Activated gamma-delta T cell treated with anti-CD3 and anti-CD28 coated beads, Interleukin-2, amount 50 U/mL, for 16 hours (primary cell): ENCODE measurements around the gene FERMT2.
"Not testable (repeated sequence)": the region's sequence is repeated elsewhere in the genome, so short reads cannot be mapped to it uniquely, and the experiment has no call there.

Experiments
- DNase-seq: peaks from one replicate; pipeline ENCODE4 v3.0.0-alpha.2; 2020; ENCODE audit warnings: low read depth

The FERMT2 gene

DNA sequence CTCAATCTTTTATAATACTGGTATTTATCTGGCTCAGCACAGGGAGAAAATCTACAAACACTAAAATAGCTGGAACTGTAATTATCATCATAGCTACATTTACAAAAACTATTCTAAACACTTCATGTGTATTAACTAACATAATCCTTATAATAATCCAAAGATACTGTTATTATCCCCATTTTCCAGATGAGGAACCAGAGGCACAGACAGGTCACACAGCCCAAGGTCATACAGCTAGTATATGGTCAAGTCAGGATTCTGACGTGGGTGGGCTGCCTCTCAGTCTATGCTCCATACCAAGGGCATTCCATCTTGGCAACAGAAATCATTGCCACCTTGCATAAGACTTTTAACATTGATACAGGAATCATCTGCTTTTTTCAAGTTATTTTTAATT, 11.4 kb downstream of the FERMT2 start:
- DNase-seq, result no peak

DNA sequence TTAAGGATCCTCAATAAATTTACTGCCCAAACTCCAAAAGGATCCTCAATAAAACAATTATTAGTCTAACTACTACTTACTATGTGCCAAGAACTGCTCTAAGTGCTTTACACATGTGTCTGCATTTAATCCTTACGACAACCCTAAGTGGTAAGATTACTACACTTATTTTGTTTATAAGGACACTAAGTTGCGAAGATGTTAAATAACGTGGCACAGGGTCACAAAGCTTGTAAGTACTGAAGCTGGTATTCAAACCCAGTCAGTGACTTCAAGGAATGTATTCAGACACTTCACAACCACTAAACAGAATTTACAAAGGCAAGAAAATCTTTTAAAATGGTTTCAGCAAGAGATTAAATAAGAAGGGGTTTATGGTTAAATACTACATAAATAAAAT, 13.0 kb downstream of the FERMT2 start:
- no peak for DNase-seq

DNA sequence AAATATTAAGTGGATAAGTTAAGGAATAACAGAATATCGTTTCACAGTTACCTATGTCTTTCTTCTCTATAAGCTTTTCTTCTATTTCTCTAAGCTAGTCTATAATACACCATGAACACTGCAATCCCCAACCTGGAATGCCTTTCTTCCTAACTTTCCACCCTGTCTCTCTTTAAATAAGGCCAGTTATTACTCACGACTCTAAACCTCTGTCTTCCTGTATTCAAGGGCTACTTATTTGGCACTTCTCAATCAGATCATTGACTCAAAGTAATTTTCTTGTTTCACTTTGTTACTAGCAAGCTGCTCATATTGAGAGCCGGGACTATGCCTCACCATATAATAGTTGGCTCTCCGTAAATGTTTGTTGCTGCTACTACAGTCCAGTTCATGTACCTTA, 13.5 kb downstream of the FERMT2 start:
- no peak for DNase-seq

DNA sequence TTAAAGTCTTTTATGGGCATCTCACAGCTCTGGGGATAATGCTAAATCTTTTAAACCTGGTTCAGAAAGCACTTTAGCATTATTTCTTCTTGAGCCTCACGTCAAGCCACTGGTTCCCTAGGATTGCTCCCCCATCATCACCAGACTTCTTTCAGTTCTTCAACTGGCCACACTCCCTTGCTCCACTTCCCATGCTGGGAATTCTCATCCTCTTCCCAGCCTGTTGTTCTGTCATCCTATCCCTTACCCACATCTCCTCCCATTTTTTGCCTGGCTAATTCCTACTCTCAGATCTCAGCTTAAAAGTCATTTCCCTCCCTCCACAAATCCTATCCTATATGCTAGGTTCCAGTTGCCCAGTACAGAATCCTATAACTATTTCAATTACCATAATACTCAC, 14.4 kb downstream of the FERMT2 start:
- no peak for DNase-seq

DNA sequence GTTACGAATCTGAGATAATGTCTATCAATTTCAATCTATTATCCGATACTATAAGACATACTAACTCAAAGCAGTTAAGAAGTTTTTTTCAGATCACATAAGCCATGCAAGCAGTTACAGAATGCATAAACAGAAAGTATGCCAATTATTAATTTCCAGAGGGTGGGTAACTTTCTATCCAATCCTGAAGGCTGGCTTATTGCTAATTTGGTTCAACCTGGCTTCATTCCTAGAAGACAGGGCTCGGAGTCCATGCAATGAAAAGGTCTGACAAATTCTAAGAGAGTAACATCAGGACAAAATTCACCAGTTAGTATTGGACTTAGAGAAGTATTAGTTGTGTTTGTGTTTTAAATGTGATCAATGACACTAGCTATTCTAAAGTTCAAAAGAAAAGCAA, 15.0 kb downstream of the FERMT2 start:
- DNase-seq, result no peak

DNA sequence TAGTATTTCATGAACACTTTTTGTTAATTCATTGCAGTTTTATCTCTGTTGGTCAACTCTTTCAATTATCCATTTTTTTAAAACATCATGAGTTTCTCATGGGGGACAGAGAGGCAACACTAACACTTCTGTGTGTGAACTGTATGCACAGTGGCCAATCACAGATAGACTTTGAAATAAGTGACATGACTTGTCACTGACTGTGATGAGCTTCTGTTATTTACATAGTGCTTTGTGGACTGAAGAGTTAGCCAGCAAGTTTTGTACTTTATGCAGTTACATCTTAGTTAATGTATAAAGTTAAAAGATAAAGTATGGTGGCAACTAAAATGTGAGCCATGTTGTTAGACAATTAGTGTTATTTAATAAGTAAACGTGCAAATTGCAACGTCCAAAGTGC, 16.1 kb downstream of the FERMT2 start:
- no peak for DNase-seq

DNA sequence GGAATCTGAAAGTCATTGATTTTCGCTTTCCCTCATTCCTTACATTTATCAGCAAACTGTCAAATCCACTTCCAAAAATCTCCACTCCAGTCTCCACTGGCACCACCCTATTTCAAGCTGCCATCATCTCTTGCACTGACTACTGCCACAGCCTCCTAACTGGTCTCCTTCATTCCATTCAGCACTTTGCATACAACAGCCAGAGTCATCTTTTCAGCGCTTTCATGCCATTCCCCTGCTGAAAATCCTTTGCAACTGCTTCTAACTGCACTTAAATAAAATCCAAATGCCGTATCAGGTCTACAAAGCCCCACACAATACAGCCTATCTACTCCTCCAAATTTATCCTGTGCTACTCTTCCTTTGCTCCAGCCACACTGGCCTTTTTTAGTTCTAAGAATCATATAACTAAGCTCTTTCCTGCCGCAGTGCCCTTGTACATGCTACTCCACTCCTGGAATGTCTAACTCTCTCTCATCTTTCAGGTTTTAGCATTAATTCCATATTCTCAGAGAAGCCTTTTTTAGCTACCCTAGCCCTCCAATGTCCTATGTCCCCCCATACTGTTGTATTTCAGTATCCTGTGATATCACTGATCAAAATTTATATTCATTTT, 21.6 kb downstream of the FERMT2 start:
- no peak for DNase-seq

DNA sequence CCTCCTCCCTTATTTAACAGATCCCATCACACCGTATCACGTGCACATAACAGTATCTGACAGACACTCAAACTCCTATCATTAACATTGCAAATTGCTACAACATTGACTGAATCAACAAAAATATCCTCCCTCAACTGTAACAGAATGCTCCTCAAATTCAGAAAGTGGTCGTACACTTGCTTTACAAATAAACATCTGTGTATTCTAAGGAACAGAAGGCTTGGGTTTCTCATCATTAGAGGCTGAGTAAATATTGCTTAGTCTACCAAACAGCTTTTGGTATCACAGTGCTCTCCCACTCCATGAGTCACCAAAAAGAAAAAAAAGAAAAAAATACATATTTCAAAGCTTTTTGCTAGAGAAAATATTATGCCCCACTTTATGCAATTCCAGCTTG, 23.9 kb downstream of the FERMT2 start:
- no peak for DNase-seq

DNA sequence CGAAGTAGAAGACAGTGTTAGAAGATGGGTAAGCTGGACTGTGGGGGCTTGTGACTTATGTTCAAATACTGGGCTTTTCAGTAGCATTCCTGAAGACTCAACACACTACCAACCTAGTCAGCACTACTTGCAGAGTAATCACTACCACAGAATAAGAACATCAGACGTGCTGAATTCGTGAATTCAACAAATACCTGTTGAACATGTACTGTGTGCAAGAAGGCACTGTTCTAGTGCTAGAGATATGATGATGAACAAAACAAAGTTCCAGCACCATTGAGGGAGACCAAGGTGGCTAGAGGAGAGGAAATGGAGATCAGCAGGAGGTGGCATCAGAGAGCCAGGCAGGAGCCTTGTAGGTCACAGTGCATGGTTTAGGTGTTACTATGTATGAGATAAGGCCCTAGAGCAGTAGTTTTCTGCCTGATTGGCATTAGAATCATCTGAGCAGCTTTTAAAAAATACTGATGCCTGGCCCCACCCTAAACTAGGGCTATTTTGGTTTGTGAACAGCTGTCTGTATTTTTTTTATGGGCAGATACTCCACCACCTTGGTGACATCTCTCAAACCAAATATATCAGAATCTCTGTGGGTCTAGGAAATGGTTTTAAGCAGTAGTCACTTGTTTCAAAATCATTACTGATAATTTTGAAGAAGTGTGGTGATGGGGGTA, 26.8 kb downstream of the FERMT2 start:
- DNase-seq, result no peak

DNA sequence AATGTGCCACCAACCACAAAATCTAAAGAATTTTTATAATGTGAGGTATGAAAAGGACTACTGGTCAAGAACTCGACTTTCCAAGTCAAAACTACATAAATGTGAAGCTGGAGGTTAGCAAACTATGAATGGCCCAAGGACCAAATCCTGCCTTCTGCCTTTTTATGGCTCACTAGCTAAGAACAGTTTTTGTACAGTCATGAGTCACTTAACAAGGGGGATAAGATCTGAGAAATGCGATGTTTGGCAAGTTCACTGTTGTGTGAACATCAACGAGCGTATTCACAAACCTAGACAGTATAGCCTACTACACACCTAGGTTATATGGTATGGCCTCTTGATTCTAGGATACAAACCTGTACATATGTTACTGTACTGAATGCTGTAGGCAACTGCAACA, 28.2 kb downstream of the FERMT2 start:
- no peak for DNase-seq

DNA sequence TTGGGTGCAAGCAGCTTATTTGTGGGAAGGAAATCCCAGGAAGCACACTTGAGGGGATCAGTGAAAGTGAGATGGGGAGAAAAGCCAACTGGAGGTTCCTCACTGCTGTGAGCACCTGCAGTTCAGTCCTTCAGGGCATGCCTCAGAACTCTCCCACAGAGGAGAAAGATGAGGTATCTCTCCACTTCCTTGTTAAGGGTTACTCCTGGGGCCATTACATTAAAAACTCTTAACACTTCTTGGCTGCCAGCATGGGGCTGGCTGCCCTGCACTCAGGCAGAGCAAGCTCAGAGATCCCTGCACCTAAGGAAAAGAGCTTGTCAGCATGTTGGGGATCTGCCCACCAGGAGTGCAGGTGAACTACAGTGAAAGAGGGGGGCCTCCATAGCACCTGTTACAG, 28.8 kb downstream of the FERMT2 start:
- DNase-seq, result no peak

DNA sequence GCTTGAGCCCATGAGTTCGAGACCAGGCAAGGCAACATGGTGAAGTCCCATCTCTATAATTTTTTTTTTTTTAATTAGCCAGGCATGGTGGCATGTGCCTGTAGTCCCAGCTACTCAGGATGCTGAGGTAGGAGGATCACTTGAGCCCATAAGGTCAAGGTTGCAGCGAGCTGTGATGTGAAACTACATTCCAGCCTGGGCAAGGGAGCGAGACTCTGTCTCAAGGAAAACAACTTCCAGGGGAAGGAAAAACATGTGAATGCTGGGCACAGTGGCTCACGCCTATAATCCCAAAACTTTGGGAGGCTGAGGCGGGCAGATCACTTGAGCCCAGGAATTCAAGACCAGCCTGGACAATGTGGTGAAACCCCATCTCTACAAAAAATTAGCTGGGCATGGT, 30.4 kb downstream of the FERMT2 start:
- DNase-seq, result not testable (repeated sequence)

DNA sequence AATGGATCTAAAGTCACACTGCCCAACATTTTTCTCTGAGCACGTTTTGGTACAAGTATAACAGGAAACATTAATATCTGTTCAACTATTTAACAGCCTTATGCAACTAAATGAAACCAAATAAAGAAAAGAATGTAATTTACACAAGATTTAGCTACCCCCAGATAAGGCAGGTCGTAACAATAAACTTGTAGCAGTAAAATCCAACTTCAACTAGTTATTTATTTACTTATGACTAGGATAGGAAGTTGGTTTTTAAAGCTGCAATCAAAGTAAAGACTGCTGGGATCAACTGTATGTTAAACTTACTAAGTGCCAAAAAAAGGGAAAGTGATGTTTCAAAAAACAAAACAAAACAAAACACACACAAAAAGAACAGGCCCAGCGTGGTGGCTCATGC, 30.9 kb downstream of the FERMT2 start:
- no peak for DNase-seq

DNA sequence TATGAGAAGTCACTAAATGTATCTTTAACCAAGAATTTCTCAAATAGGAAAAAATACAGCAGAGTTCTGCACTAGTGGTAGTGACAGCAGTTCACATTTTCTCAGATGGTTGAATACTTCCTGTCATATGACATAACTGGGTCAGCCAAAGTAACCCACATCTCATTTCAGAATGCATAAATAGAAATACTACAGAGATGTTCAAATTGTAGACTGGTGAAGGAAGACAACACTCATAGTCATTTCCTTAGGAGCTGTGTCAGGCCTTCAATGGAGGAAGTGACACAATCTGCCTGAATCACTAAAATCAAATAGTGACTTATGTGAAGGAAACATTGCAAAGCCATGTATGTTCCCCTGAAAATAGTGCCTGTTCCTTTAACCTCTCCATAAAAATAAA, 32.4 kb downstream of the FERMT2 start:
- DNase-seq, result peak; percentile 4

DNA sequence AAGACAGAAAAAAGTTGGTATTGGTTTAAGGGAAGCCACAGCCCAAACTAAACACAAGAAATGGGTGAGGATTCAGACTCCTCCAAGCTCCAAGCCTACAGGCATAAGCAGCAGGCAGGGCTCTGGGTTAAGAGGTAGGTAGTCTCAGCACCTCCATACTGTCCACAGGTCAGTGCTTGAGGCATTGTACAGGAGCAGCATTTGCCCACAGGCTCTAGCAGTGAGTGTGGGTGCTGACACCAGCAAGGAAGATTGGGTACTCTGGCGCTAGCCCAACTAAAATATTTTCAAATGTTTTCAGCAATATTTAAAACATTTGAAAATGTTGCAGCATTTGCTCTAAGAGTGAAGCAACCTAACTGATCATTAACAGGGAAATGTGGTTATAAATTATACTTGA, 33.1 kb downstream of the FERMT2 start:
- DNase-seq, result no peak

DNA sequence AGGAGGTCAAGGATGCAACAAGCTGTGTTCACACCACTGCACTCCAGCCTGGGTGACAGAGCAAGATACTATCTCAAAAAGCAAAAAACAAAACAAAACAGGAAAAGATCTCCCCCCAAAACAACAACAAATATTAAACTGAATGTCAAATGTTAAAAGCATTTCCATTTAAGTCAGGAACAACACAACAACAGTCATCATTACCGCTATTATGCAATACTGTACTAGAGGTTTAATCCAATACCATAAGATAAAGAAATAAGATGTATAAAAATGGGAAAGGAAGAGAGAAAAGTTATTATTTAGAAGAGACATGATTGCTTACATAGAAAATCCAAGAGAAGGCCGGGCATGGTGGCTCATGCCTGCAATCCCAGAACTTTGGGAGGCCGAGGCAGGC, 36.6 kb downstream of the FERMT2 start:
- DNase-seq, result no peak

DNA sequence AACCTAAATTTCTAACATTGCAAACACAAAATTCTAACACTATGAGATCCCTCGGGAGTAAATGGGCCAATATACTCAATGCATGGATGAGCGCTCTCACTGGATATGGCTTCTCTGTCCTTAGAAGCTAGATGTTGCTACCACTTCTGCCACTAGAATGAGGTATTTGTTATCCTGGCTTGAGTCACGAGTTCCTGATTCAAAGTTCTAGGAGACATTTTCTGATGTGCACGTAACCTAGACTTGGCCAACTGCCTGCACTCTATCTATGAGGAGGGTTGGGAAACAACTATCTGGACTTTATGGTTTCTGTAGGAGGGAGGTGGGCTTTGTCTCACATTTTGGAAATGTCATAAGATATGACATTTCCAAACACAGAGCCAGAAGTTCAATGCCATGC, 37.6 kb downstream of the FERMT2 start:
- DNase-seq, result no peak

DNA sequence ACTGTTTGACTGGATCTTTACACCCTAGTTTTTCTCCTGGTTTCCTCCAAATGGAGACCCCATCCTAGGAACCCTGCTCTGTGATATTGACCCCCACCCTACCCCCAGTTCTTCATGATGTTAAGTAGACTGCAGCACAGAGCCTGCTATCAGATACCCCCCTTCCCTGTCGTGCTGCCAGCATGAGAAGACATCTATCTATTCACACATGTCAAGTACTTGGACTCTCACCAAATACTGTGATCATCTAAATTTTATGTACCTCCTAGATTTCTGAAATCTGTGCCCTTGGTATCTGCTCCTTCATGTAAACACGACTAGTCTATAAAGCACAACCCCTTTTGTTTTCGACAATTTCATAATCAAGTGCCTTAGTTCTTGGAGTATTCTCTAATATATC, 38.9 kb downstream of the FERMT2 start:
- DNase-seq, result no peak

DNA sequence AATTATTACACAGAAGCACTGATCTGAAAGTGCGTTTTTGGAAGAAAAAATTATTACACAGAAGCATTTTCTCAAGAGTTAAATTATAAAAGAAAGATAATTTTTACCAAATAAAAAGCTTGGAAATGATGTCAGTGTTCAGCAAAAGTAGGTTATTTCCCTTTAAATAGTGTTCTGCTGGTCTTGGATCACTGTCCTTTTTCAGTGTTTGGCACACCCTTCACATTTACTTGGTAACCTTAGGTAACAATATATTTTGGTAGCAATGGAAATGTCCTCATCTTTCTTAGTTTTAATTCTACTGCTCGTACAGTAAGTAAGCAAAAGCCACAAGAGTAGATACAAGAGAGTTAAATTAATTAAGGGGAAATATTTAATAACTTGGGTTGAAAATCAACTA, 40.3 kb downstream of the FERMT2 start:
- DNase-seq, result no peak

DNA sequence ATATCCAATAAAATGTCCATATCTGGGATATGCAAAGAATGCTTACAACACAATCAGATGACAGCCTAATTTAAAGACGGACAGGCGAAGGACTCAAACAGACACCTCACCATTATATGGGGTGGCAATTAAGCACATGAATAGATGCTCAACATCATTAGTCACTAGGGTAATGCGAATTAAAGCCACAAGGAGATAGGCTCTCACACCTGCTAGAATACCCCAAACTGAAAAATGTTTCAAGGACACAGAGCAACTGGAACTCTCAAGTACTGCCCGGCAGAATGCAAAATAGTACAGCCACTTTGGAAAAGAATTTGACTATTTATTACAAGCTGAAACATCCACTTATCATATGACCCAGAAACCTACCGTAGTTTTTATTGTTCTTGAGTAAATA, 42.9 kb downstream of the FERMT2 start:
- DNase-seq, result no peak

DNA sequence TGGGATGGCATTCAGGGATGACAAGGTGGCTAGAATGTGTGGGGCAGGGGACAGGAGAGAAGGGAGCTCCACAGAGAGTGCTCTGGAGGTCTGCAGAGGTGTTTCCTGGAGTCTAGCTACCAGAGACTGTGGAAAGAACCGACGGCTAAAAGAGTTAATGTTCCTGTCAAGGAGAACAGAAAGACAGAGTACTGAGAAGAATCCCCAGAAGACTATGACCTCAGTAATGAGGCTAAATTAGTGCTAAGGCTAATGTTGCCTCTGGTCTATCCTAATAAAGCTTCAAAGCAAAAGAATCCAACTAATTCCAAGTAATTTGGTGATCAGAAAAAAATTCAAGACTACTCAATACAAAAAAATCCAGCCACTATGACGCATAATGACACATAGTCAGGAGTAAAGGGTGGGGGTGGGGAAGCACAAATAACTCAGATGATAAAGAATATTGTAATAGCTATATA, 44.7 kb downstream of the FERMT2 start:
- no peak for DNase-seq

DNA sequence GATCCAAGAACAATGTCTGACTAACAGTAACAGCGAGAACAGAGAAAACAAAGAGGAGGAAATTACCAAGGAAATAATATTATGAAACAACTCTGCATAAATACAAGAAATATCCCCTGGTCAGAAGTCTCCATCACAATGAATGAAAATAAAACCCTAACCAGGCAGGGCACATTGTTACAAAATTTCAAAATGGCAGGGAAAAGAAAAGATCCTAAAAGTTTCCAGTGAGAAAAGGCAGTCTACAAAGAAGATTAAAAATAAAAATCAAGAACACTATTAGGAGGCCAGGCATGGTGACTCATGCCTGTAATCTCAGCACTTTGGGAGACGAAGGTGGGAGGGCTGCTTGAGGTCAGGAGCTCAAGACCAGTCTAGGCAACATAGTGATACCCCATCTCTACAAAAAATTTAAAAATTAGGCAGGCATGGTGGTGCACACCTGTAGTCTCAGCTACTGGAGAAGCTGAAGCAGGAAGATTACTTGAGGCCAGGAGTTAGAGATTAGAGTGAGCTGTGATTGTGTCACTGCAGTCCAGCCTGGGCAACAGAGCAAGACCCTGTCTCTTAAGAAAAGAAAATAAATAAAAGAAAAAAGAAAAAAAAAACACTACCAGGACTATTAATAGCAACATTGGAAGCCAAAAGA, 47.8 kb downstream of the FERMT2 start:
- DNase-seq, result no peak

DNA sequence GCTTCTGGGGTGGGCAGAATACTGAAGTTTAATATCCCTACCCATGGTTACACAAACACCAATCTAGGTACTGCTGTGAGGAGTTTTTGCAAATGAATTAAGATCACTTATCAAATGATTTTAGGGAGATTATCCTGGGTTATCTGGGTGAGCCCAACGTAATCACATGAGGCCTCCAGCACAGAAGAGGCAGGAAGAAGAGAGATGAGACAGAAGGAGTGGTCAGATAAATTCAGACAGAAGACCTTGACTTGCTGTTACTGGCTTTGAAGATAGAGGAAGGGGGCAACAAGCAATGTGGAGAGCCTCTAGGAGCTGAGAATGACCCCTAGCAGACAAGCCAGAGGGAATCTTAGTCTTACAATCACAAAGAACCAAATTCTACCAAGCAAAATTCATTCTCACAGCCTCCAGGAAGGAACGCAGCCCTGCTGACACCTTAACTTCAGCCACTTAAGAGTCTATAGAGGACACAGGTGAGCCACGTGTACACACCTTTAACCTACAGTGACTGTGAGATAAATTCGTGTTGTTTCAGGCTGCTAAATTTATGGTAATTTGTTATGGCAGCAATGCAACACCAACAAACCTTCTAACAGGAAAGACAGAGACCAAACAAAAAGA, 49.4 kb downstream of the FERMT2 start:
- DNase-seq, result no peak
